Lower leg skin (tissue), 4 donors: Measurements from ENCODE around the gene CD2. TPM values are rescaled to one million over a fixed set of nuclear protein-coding genes. Genes with fewer than 3 reads are reported as not detected.

Source experiments
- DNase-seq, 2 donors: peaks; one replicate each; pipeline ENCODE4 v3.0.0-alpha.2; 2019; ENCODE audit warnings: low spot score in 2 of 2
- H3K4me3 ChIP-seq: fragments of 200-600 bp; sonication (generic); 2 replicates; pipeline ENCODE4 v1.5.1; 2017; ENCODE audit warnings: mild to moderate bottlenecking, low read depth; ENCODE audit not compliant: poor library complexity, severe bottlenecking
- CTCF ChIP-seq, 3 donors: fragments of 450-650 bp; IDR thresholded peaks; one replicate each; pipeline ENCODE4 v1.5.1; 2016; ENCODE audit warnings: antibody characterized with exemption in 3 of 3, mild to moderate bottlenecking in 3 of 3, moderate library complexity in 2 of 3
- POLR2A ChIP-seq, 2 donors: fragments of 450-650 bp; IDR thresholded peaks; one replicate each; pipeline ENCODE4 v1.6.1; 2016 to 2017; ENCODE audit warnings: antibody characterized with exemption in 2 of 2, mild to moderate bottlenecking in 1 of 2, moderate library complexity in 1 of 2
- WGBS, 2 donors: methylation state at CpG; one replicate each; pipeline ENCODE4 v1.1.5; 2018; 5-methylcytosine and 5-hydroxymethylcytosine counted together
- intact Hi-C: fragments of 100-400 bp; cut with DNase I; formaldehyde crosslinking; loops from one replicate; pipeline ENCODE4 v1.15.0; 2023; ENCODE audit warnings: low total_unique reads
- total RNA-seq, 4 donors: library from RNA; depleted of rRNA; stranded (reverse); fragments of >200 nt; gene quantifications; one replicate each; pipeline ENCODE4 v1.1.0, GENCODE V29; 2016

Gene CD2
- total RNA-seq, 4 donors from 2014 or later: 0.78 to 1.1 (median 1.1) TPM; not detected in 1

GRCh38 chr1:116817582-116818064, 63.4 kb downstream of the CD2 start:
- no peak for DNase-seq
- 70 to 76% methylated on average over 2 of the region's 2 CpGs for WGBS, 2 donors
- TF ChIP-seq POLR2A (IDR thresholded peaks at IDR 0.05): no peak
- no peak for TF ChIP-seq CTCF (IDR thresholded peaks at IDR 0.05)
- H3K4me3 ChIP-seq: no peak overlapping the region
- intact Hi-C loops: no loop called here

Other genes starting within 250 kb of the CD2 start
- 10 to 100 TPM; 25.3 to 40.9 (median 28.9) TPM for gene CD58, start 183.4 kb upstream of the CD2 start, total RNA-seq
- 10 to 100 TPM; 51.1 to 61.0 (median 57.1) TPM for gene IGSF3, start 86.7 kb upstream of the CD2 start, total RNA-seq
- gene PTGFRN, start 155.5 kb downstream of the CD2 start, total RNA-seq: 10 to 100 TPM; 58.0 to 92.4 (median 84.5) TPM
- gene CD101, start 247.3 kb downstream of the CD2 start, total RNA-seq: 1 to 10 TPM in 1 of 4 donors, under 1 TPM in 3; 0.46 to 1.8 (median 0.92) TPM